GM23338 (cell line): ENCODE results near the gene C1QTNF9. TPM values are rescaled to one million over a fixed set of nuclear protein-coding genes. Genes with fewer than 3 reads are reported as not detected.
A peak's percentile ranks its signal among the peaks of the same experiment; 100 is the strongest.

ENCODE experiments used
- ATAC-seq: fragments of 200-7000 bp; cut with Tn5 transposase; 3 replicates; pipeline ENCODE4 v1.9.1; 2020
- DNase-seq: peaks from one replicate; pipeline ENCODE4 v3.0.0-alpha.2; 2015; ENCODE audit warnings: low spot score
- H2AFZ ChIP-seq: fragments of 200-600 bp; sonication (generic); 2 replicates; pipeline ENCODE4 v1.8.0; 2016; ENCODE audit warnings: antibody characterized with exemption, mild to moderate bottlenecking, moderate library complexity
- H3F3A ChIP-seq: fragments of 200-600 bp; sonication (generic); replicated peaks from 2 replicates; pipeline ENCODE4 v1.8.0; 2017; ENCODE audit warnings: antibody characterized with exemption, mixed run types, low read depth
- H3K27ac ChIP-seq: fragments of 200-600 bp; sonication (generic); 2 replicates; pipeline ENCODE4 v1.6.1; 2016; ENCODE audit warnings: low read depth
- H3K27me3 ChIP-seq: fragments of 200-600 bp; sonication (generic); 2 replicates; pipeline ENCODE4 v1.8.0; 2016; ENCODE audit warnings: mild to moderate bottlenecking, mixed run types, moderate library complexity; ENCODE audit not compliant: insufficient read depth
- H3K36me3 ChIP-seq: fragments of 200-600 bp; sonication (generic); 2 replicates; pipeline ENCODE4 v1.8.0; 2016; ENCODE audit warnings: mild to moderate bottlenecking; ENCODE audit not compliant: insufficient read depth
- H3K4me1 ChIP-seq: fragments of 200-600 bp; sonication (generic); 2 replicates; pipeline ENCODE4 v1.8.0; 2016; ENCODE audit warnings: mild to moderate bottlenecking, moderate library complexity; ENCODE audit not compliant: insufficient read depth
- H3K4me2 ChIP-seq: fragments of 200-600 bp; sonication (generic); 2 replicates; pipeline ENCODE4 v1.7.1; 2017; ENCODE audit warnings: mixed run types
- H3K4me3 ChIP-seq: fragments of 200-600 bp; sonication (generic); 2 replicates; pipeline ENCODE4 v1.6.1; 2016; ENCODE audit warnings: mixed run types
- H3K79me2 ChIP-seq: fragments of 200-600 bp; sonication (generic); replicated peaks from 2 replicates; pipeline ENCODE4 v1.8.0; 2017; ENCODE audit warnings: mild to moderate bottlenecking; ENCODE audit not compliant: insufficient read depth
- H3K9me2 ChIP-seq: fragments of 200-600 bp; sonication (generic); 2 replicates; pipeline ENCODE4 v1.8.0; 2017; ENCODE audit not compliant: insufficient read depth
- H4K20me1 ChIP-seq: fragments of 200-600 bp; sonication (generic); replicated peaks from 2 replicates; pipeline ENCODE4 v1.8.0; 2017; ENCODE audit warnings: mild to moderate bottlenecking; ENCODE audit not compliant: insufficient read depth
- H3K27ac Mint-ChIP-seq: 2 replicates; pipeline ENCODE4 v1.8.0; 2020; ENCODE audit warnings: inconsistent platforms, mild to moderate bottlenecking, moderate library complexity, mixed read lengths
- H3K27me3 Mint-ChIP-seq: 3 replicates; pipeline ENCODE4 v1.8.0; 2022; ENCODE audit warnings: low read depth, mild to moderate bottlenecking, moderate library complexity, mixed read lengths, inconsistent platforms; ENCODE audit not compliant: insufficient read depth, poor library complexity
- H3K36me3 Mint-ChIP-seq: 3 replicates; pipeline ENCODE4 v1.8.0; 2021; ENCODE audit warnings: low read depth, mild to moderate bottlenecking, inconsistent platforms, moderate library complexity, mixed read lengths
- H3K4me1 Mint-ChIP-seq: 3 replicates; pipeline ENCODE4 v1.8.0; 2020; ENCODE audit warnings: mild to moderate bottlenecking, inconsistent platforms, mixed read lengths
- H3K4me3 Mint-ChIP-seq: 3 replicates; pipeline ENCODE4 v1.8.0; 2021; ENCODE audit warnings: moderate library complexity, mild to moderate bottlenecking, inconsistent platforms, mixed read lengths
- H3K9me3 Mint-ChIP-seq: 3 replicates; pipeline ENCODE4 v1.8.0; 2020; ENCODE audit warnings: moderate library complexity, mild to moderate bottlenecking, inconsistent platforms, mixed read lengths
- CREB1 ChIP-seq: fragments of 250-450 bp; sonication (Bioruptor Pico); IDR thresholded peaks from 2 replicates; pipeline ENCODE4 v1.5.0; 2020; ENCODE audit warnings: low read depth, mild to moderate bottlenecking, moderate library complexity
- EZH2 ChIP-seq: fragments of 200-600 bp; sonication (generic); IDR thresholded peaks from one replicate; pipeline ENCODE4 v1.8.0; 2017; ENCODE audit warnings: antibody characterized with exemption, mild to moderate bottlenecking, low read depth; ENCODE audit not compliant: unreplicated experiment
- POLR2AphosphoS5 ChIP-seq: IDR thresholded peaks from 2 replicates; pipeline ENCODE4 v1.6.1; 2016; ENCODE audit warnings: antibody characterized with exemption, low read depth
- STAT1 ChIP-seq: IDR thresholded peaks from one replicate; pipeline ENCODE4 v1.6.1; 2016; ENCODE audit warnings: antibody characterized with exemption; ENCODE audit not compliant: unreplicated experiment
- ZNF114 ChIP-seq: fragments of 250-450 bp; sonication (Bioruptor Pico); IDR thresholded peaks from 2 replicates; pipeline ENCODE4 v1.5.0; 2020; ENCODE audit warnings: mild to moderate bottlenecking, moderate library complexity
- ZNF331 ChIP-seq: fragments of 250-450 bp; sonication (Bioruptor Pico); IDR thresholded peaks from 2 replicates; pipeline ENCODE4 v1.5.0; 2020; ENCODE audit warnings: low read depth, mild to moderate bottlenecking, moderate library complexity
- polyA plus RNA-seq: library from polyadenylated mRNA; unstranded; fragments of >200 nt; fragmentation: Nextera tagmentation; extraction: Ambion mirVana; gene quantifications from 2 replicates; pipeline ENCODE4 v1.2.1, GENCODE V29; 2016
- total RNA-seq: library from RNA; depleted of rRNA; stranded (reverse); fragments of >200 nt; shearing (Covaris generic); gene quantifications from 2 replicates; pipeline ENCODE4 v1.2.3, GENCODE V29; 2014
- TF ChIP-seq, protein P1 (sequence below): fragments of 250-450 bp; sonication (Bioruptor Pico); IDR thresholded peaks from 2 replicates; pipeline ENCODE4 v1.5.0; 2020; ENCODE audit warnings: mild to moderate bottlenecking, moderate library complexity
- TF ChIP-seq, protein P2 (sequence below), 2 experiments: fragments of 200-600 bp in 1 of 2; sonication (generic) in 1 of 2; conservative IDR thresholded peaks; 2 replicates each; pipeline versions ENCODE4 v1.5.1 to v1.6.1; 2016 to 2017; ENCODE audit warnings: antibody characterized with exemption in 2 of 2, low read depth in 2 of 2, mild to moderate bottlenecking in 2 of 2, moderate library complexity in 1 of 2
- TF ChIP-seq, protein P3 (sequence below): IDR thresholded peaks from one replicate; pipeline ENCODE4 v1.6.1; 2018; ENCODE audit warnings: antibody characterized with exemption; ENCODE audit not compliant: unreplicated experiment
- TF ChIP-seq, protein P4 (sequence below): IDR thresholded peaks from 2 replicates; pipeline ENCODE4 v1.6.1; 2016; ENCODE audit warnings: antibody characterized with exemption

Gene C1QTNF9
- total and polyA plus RNA-seq, 2 experiments from 2014 or later, result not detected

- Mint-ChIP-seq H3K4me1 (no peaks in the 10 kb centered on the region), H3K36me3 (no peaks in the 10 kb centered on the region), H3K4me3 (peak overlapping the region; percentile 53; the same call in 2 of the 3 replicates), H3K27ac (no peak overlapping the region), H3K27me3 (peaks cover 9% of the 10 kb centered on the region), H3K9me3 (no peaks in the 10 kb centered on the region; the same call in 2 of the 3 replicates)
- DNase-seq (peak; percentile 34), ATAC-seq (peak; percentile 88)
- Histone ChIP-seq H3K36me3 (no peaks in the 10 kb centered on the region), H3K4me1 (no peaks in the 10 kb centered on the region), H3K79me2 (no peaks in the 10 kb centered on the region), H3K9me2 (no peaks in the 10 kb centered on the region), H2AFZ (no peak overlapping the region; the same call in 1 of the 2 replicates), H3K4me3 (peak overlapping the region; percentile 29; the same call in 1 of the 2 replicates), H3K4me2 (no peak overlapping the region), H3F3A (no peaks in the 10 kb centered on the region), H4K20me1 (no peaks in the 10 kb centered on the region), H3K27me3 (peaks cover 10% of the 10 kb centered on the region), H3K27ac (no peak overlapping the region)
- TF ChIP-seq, protein P1, sequence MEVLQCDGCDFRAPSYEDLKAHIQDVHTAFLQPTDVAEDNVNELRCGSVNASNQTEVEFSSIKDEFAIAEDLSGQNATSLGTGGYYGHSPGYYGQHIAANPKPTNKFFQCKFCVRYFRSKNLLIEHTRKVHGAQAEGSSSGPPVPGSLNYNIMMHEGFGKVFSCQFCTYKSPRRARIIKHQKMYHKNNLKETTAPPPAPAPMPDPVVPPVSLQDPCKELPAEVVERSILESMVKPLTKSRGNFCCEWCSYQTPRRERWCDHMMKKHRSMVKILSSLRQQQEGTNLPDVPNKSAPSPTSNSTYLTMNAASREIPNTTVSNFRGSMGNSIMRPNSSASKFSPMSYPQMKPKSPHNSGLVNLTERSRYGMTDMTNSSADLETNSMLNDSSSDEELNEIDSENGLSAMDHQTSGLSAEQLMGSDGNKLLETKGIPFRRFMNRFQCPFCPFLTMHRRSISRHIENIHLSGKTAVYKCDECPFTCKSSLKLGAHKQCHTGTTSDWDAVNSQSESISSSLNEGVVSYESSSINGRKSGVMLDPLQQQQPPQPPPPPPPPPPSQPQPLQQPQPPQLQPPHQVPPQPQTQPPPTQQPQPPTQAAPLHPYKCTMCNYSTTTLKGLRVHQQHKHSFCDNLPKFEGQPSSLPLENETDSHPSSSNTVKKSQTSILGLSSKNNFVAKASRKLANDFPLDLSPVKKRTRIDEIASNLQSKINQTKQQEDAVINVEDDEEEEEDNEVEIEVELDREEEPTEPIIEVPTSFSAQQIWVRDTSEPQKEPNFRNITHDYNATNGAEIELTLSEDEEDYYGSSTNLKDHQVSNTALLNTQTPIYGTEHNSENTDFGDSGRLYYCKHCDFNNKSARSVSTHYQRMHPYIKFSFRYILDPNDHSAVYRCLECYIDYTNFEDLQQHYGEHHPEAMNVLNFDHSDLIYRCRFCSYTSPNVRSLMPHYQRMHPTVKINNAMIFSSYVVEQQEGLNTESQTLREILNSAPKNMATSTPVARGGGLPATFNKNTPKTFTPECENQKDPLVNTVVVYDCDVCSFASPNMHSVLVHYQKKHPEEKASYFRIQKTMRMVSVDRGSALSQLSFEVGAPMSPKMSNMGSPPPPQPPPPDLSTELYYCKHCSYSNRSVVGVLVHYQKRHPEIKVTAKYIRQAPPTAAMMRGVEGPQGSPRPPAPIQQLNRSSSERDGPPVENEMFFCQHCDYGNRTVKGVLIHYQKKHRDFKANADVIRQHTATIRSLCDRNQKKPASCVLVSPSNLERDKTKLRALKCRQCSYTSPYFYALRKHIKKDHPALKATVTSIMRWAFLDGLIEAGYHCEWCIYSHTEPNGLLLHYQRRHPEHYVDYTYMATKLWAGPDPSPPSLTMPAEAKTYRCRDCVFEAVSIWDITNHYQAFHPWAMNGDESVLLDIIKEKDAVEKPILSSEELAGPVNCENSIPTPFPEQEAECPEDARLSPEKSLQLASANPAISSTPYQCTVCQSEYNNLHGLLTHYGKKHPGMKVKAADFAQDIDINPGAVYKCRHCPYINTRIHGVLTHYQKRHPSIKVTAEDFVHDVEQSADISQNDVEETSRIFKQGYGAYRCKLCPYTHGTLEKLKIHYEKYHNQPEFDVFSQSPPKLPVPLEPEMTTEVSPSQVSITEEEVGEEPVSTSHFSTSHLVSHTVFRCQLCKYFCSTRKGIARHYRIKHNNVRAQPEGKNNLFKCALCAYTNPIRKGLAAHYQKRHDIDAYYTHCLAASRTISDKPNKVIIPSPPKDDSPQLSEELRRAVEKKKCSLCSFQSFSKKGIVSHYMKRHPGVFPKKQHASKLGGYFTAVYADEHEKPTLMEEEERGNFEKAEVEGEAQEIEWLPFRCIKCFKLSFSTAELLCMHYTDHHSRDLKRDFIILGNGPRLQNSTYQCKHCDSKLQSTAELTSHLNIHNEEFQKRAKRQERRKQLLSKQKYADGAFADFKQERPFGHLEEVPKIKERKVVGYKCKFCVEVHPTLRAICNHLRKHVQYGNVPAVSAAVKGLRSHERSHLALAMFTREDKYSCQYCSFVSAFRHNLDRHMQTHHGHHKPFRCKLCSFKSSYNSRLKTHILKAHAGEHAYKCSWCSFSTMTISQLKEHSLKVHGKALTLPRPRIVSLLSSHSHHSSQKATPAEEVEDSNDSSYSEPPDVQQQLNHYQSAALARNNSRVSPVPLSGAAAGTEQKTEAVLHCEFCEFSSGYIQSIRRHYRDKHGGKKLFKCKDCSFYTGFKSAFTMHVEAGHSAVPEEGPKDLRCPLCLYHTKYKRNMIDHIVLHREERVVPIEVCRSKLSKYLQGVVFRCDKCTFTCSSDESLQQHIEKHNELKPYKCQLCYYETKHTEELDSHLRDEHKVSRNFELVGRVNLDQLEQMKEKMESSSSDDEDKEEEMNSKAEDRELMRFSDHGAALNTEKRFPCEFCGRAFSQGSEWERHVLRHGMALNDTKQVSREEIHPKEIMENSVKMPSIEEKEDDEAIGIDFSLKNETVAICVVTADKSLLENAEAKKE (CRISPR knock-in tag), result no peak
- TF ChIP-seq STAT1 (no peak), ZNF114 (CRISPR knock-in tag) (no peak), EZH2 (no peak), POLR2AphosphoS5 (no peak), ZNF331 (CRISPR knock-in tag) (no peak), CREB1 (CRISPR knock-in tag) (no peak)
- TF ChIP-seq, protein P2, sequence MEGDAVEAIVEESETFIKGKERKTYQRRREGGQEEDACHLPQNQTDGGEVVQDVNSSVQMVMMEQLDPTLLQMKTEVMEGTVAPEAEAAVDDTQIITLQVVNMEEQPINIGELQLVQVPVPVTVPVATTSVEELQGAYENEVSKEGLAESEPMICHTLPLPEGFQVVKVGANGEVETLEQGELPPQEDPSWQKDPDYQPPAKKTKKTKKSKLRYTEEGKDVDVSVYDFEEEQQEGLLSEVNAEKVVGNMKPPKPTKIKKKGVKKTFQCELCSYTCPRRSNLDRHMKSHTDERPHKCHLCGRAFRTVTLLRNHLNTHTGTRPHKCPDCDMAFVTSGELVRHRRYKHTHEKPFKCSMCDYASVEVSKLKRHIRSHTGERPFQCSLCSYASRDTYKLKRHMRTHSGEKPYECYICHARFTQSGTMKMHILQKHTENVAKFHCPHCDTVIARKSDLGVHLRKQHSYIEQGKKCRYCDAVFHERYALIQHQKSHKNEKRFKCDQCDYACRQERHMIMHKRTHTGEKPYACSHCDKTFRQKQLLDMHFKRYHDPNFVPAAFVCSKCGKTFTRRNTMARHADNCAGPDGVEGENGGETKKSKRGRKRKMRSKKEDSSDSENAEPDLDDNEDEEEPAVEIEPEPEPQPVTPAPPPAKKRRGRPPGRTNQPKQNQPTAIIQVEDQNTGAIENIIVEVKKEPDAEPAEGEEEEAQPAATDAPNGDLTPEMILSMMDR (conservative IDR thresholded peaks at IDR 0.05; ENCODE audit: low read depth in 2 of 2), result no peak
- TF ChIP-seq, protein P3, sequence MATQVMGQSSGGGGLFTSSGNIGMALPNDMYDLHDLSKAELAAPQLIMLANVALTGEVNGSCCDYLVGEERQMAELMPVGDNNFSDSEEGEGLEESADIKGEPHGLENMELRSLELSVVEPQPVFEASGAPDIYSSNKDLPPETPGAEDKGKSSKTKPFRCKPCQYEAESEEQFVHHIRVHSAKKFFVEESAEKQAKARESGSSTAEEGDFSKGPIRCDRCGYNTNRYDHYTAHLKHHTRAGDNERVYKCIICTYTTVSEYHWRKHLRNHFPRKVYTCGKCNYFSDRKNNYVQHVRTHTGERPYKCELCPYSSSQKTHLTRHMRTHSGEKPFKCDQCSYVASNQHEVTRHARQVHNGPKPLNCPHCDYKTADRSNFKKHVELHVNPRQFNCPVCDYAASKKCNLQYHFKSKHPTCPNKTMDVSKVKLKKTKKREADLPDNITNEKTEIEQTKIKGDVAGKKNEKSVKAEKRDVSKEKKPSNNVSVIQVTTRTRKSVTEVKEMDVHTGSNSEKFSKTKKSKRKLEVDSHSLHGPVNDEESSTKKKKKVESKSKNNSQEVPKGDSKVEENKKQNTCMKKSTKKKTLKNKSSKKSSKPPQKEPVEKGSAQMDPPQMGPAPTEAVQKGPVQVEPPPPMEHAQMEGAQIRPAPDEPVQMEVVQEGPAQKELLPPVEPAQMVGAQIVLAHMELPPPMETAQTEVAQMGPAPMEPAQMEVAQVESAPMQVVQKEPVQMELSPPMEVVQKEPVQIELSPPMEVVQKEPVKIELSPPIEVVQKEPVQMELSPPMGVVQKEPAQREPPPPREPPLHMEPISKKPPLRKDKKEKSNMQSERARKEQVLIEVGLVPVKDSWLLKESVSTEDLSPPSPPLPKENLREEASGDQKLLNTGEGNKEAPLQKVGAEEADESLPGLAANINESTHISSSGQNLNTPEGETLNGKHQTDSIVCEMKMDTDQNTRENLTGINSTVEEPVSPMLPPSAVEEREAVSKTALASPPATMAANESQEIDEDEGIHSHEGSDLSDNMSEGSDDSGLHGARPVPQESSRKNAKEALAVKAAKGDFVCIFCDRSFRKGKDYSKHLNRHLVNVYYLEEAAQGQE, result no peak
- TF ChIP-seq, protein P4, sequence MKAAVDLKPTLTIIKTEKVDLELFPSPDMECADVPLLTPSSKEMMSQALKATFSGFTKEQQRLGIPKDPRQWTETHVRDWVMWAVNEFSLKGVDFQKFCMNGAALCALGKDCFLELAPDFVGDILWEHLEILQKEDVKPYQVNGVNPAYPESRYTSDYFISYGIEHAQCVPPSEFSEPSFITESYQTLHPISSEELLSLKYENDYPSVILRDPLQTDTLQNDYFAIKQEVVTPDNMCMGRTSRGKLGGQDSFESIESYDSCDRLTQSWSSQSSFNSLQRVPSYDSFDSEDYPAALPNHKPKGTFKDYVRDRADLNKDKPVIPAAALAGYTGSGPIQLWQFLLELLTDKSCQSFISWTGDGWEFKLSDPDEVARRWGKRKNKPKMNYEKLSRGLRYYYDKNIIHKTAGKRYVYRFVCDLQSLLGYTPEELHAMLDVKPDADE, result no peak
Observed at GRCh38 chr13:24328145-24328544, 18.8 kb downstream of the C1QTNF9 start.
